ENCODE results near the gene TNRC6A. TPM values are rescaled to one million over a fixed set of nuclear protein-coding genes. Genes with fewer than 3 reads are reported as not detected.
"Not testable (repeated sequence)": the region's sequence is repeated elsewhere in the genome, so short reads cannot be mapped to it uniquely, and the experiment has no call there.

TNRC6A gene
- total RNA-seq, 1 donor from 2014 or later = 92.5 TPM

GRCh38 chr16:24844101-24845030 lies 114.9 kb downstream of the TNRC6A start:
- Mint-ChIP-seq H3K9me3 (ENCODE audit: low read depth) (no peaks in the 10 kb centered on the region), H3K27ac (no peak overlapping the region), H3K27me3 (no peaks in the 10 kb centered on the region), H3K4me3 (ENCODE audit: low read depth) (no peak overlapping the region), H3K36me3 (ENCODE audit: insufficient read depth) (no peaks in the 10 kb centered on the region), H3K4me1 (ENCODE audit: low read depth) (peaks cover 6% of the 10 kb centered on the region)
- no peak for TF ChIP-seq CTCF (IDR thresholded peaks at IDR 0.05; ENCODE audit: unreplicated experiment)
- no peak for DNase-seq (ENCODE audit: low spot score, unreplicated experiment)

GRCh38 chr16:24845031-24845365 lies 115.5 kb downstream of the TNRC6A start:
- H3K27ac Mint-ChIP-seq; H3K9me3 Mint-ChIP-seq (ENCODE audit: low read depth); H3K4me1 Mint-ChIP-seq (ENCODE audit: low read depth); DNase-seq (ENCODE audit: low spot score, unreplicated experiment); H3K27me3 Mint-ChIP-seq; H3K4me3 Mint-ChIP-seq (ENCODE audit: low read depth); H3K36me3 Mint-ChIP-seq (ENCODE audit: insufficient read depth): not testable (repeated sequence)

DNA sequence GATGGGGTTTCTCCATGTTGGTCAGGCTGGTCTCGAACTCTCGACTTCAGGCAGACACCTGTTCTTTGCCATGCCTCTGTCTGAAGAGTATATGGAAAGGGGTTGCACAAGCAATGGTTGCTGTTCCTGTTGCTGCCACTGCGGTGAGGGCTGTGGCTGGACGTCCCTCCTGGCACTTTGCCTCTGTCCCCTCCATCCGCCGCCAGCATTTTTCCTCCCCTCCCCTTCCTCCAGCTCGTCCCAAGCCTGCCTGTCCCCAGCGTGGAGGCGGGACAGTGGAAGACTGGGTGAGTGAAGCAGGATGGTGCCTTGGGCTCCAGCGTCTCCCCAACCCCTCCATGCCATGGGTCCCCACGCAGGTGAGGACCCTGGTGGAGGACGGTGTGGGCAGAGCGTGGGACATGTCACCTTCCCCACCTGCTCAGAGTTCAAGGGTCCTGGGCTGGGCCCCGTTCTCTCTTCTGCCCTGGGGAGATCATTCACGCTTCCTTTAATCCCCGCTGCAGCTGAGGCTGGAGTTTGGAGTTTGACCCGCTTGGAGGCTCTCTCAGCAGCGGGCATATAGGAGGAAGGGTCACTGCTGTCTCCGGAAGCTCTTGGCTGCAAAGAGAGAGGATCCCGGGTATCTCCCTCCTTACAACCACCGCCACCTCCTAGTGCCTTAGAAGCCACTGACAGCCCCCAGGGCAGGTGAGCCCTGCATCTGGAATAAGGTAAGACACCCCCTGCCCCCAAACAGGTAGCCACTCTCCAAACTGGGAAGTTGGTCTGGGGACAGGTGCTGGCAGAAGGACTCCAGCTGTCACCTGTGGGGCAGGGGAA lies 116.5 kb downstream of the TNRC6A start, which contains the start of gene SLC5A11:
Gene SLC5A11, plus strand, starts transcription at position 238 of the 822 bp plus-strand sequence. CDS start 12,681 bp downstream, outside the sequence.
- Mint-ChIP-seq H3K36me3 (ENCODE audit: insufficient read depth) (no peaks in the 10 kb centered on the region), H3K4me3 (ENCODE audit: low read depth) (no peak within 1 kb of the TSS), H3K27me3 (no peaks in the 10 kb centered on the region), H3K4me1 (ENCODE audit: low read depth) (peaks cover 4% of the 10 kb centered on the region), H3K9me3 (ENCODE audit: low read depth) (no peaks in the 10 kb centered on the region), H3K27ac (no peak within 1 kb of the TSS)
- DNase-seq (ENCODE audit: low spot score, unreplicated experiment) = no peak
- TF ChIP-seq CTCF (IDR thresholded peaks at IDR 0.05; ENCODE audit: unreplicated experiment) = no peak

GRCh38 chr16:24846548-24847357 lies 117.3 kb downstream of the TNRC6A start:
- TF ChIP-seq CTCF (IDR thresholded peaks at IDR 0.05; ENCODE audit: unreplicated experiment) = no peak
- no peak for DNase-seq (ENCODE audit: low spot score, unreplicated experiment)
- Mint-ChIP-seq H3K36me3 (ENCODE audit: insufficient read depth) (no peaks in the 10 kb centered on the region), H3K9me3 (ENCODE audit: low read depth) (no peaks in the 10 kb centered on the region), H3K27me3 (no peaks in the 10 kb centered on the region), H3K4me3 (ENCODE audit: low read depth) (no peak overlapping the region), H3K27ac (no peak overlapping the region), H3K4me1 (ENCODE audit: low read depth) (peaks cover 4% of the 10 kb centered on the region)

- DNase-seq (ENCODE audit: low spot score, unreplicated experiment) = no peak
- Mint-ChIP-seq H3K27ac (no peak overlapping the region), H3K36me3 (ENCODE audit: insufficient read depth) (no peaks in the 10 kb centered on the region), H3K4me3 (ENCODE audit: low read depth) (no peak overlapping the region), H3K9me3 (ENCODE audit: low read depth) (no peaks in the 10 kb centered on the region), H3K27me3 (no peaks in the 10 kb centered on the region), H3K4me1 (ENCODE audit: low read depth) (peaks cover 4% of the 10 kb centered on the region)
- TF ChIP-seq CTCF (IDR thresholded peaks at IDR 0.05; ENCODE audit: unreplicated experiment) = no peak
These were observed 117.9 kb downstream of the TNRC6A start for GRCh38 chr16:24847358-24847664.

Measured in progenitor cell of endocrine pancreas (in vitro differentiated cells).